Measurements from ENCODE around the gene COL27A1.

- TF ChIP-seq CTCF (IDR thresholded peaks at IDR 0.05) = no peak
- no peak for TF ChIP-seq POLR2A (IDR thresholded peaks at IDR 0.05)
Observed at GRCh38 chr9:114285166-114285867, 130.0 kb downstream of the COL27A1 start.

All from testis (tissue), 2 donors.